Measurements from ENCODE around the gene LRRC4C. TPM values are rescaled to one million over a fixed set of nuclear protein-coding genes. Genes with fewer than 3 reads are reported as not detected.

LRRC4C gene
- total RNA-seq, 4 donors from 2014 or later = 1.5 to 2.8 (median 1.7) TPM

DNA sequence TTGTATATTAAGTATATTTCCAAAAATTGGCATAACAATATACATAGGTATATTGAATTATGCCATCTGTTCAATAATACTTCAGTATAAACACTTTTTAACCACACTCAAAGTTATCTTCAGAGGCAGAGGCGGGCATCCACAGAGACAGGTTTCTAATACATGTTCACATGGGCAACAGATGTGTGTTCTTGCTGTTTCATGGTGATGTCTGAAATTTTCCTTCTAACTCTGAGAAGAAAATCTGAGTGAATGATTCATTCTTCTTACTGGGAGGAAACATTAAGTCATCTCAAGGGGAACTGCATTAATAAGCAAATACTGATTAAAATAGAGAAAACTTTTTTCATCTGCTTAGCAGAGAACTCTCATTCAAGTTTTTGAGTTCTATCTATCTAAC is 1074.5 kb downstream of the LRRC4C start:
- Histone ChIP-seq H3K36me3 (no peaks in the 10 kb centered on the region), H3K27ac (no peak overlapping the region), H3K27me3 (no peaks in the 10 kb centered on the region), H3K4me3 (no peak overlapping the region), H3K4me1 (no peaks in the 10 kb centered on the region), H3K9me3 (no peaks in the 10 kb centered on the region)
- WGBS, 2 donors (ENCODE audit: low coverage in 1 of 2) = 75 to 77% methylated on average over 1 of the region's 1 CpG
- TF ChIP-seq POLR2AphosphoS5 (IDR thresholded peaks at IDR 0.05) (no peak), POLR2A (IDR thresholded peaks at IDR 0.05) (no peak), EP300 (IDR thresholded peaks at IDR 0.05) (no peak)
- TF ChIP-seq, protein P1, sequence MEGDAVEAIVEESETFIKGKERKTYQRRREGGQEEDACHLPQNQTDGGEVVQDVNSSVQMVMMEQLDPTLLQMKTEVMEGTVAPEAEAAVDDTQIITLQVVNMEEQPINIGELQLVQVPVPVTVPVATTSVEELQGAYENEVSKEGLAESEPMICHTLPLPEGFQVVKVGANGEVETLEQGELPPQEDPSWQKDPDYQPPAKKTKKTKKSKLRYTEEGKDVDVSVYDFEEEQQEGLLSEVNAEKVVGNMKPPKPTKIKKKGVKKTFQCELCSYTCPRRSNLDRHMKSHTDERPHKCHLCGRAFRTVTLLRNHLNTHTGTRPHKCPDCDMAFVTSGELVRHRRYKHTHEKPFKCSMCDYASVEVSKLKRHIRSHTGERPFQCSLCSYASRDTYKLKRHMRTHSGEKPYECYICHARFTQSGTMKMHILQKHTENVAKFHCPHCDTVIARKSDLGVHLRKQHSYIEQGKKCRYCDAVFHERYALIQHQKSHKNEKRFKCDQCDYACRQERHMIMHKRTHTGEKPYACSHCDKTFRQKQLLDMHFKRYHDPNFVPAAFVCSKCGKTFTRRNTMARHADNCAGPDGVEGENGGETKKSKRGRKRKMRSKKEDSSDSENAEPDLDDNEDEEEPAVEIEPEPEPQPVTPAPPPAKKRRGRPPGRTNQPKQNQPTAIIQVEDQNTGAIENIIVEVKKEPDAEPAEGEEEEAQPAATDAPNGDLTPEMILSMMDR (IDR thresholded peaks at IDR 0.05) = no peak
- ATAC-seq = no peak

DNA sequence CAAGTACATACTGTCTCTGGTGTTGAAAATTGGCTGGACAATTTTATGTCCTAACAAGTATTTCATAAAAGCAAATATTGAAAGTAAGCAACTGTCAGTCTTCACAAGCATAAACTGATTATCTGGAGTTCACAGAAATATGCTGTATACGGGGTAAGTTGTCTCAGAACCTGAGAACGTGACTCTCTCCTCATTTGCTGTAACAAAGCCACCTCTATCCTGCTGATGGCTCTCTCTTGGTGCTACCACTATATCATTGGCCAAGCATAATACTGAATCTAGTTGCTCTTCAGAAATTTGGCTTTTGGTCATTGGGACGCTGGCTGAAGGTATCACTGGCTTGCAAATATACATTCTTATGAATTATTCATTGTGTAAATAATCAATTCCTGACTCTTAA is 1078.0 kb downstream of the LRRC4C start:
- no peaks in the 10 kb centered on the region for H3K27me3 ChIP-seq
- no peaks in the 10 kb centered on the region for H3K36me3 ChIP-seq
- TF ChIP-seq POLR2A (IDR thresholded peaks at IDR 0.05) = no peak
- TF ChIP-seq, protein P1 (IDR thresholded peaks at IDR 0.05) = no peak
- no peak for TF ChIP-seq POLR2AphosphoS5 (IDR thresholded peaks at IDR 0.05)
- H3K4me1 ChIP-seq = no peaks in the 10 kb centered on the region
- no peak overlapping the region for H3K4me3 ChIP-seq
- H3K27ac ChIP-seq = no peak overlapping the region
- 83 to 89% methylated on average over 3 of the region's 3 CpGs for WGBS, 2 donors (ENCODE audit: low coverage in 1 of 2)
- no peak for ATAC-seq
- H3K9me3 ChIP-seq = no peaks in the 10 kb centered on the region

DNA sequence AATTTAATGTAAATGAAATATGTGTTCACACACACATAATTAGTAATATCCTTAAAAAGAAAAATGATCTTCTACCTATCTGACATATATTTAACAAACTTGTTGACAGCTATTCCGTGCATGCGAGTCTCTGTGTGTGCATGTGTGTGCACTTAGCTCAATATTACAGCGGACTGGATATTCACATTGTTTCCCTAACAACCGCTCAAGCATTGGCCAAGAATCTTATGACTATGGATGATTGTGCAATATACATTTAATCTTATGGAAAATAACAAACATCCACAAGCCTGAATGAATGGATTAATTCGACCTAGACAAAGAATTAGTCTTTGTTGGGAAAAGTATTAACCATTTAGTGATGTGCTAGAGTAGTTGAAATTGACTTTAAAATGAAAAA is 1078.6 kb downstream of the LRRC4C start:
- WGBS, 2 donors (ENCODE audit: low coverage in 1 of 2) = 75 to 81% methylated on average over 5 of the region's 5 CpGs
- Histone ChIP-seq H3K9me3 (no peaks in the 10 kb centered on the region), H3K36me3 (no peaks in the 10 kb centered on the region), H3K4me1 (no peaks in the 10 kb centered on the region), H3K4me3 (no peak overlapping the region), H3K27ac (no peak overlapping the region), H3K27me3 (no peaks in the 10 kb centered on the region)
- no peak for ATAC-seq
- TF ChIP-seq, protein P1 (IDR thresholded peaks at IDR 0.05) = no peak
- TF ChIP-seq EP300 (IDR thresholded peaks at IDR 0.05) = no peak
- no peak for TF ChIP-seq POLR2A (IDR thresholded peaks at IDR 0.05)
- no peak for TF ChIP-seq POLR2AphosphoS5 (IDR thresholded peaks at IDR 0.05)

DNA sequence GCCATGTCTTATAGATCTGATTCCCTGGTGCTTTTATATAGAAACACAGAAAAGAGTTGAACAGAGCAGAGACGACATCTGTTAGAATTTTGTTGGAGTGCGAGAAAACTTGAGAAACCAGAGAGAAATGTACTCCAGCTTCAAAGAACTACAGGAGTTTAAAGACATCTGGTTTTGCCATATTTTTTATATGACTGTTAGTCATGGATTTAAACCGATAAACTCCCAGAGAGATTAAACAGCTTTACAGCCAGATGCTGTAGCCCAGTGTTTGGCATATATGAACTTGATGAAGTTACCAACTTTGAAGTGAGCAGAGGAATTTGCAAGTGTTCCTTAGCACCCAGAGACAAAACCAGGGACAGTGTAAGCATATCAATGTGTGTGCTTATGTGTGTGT is 1083.1 kb downstream of the LRRC4C start:
- no peak for ATAC-seq
- TF ChIP-seq POLR2A (IDR thresholded peaks at IDR 0.05) (no peak), EP300 (IDR thresholded peaks at IDR 0.05) (no peak), POLR2AphosphoS5 (IDR thresholded peaks at IDR 0.05) (no peak)
- TF ChIP-seq, protein P1 (IDR thresholded peaks at IDR 0.05) = no peak
- Histone ChIP-seq H3K4me3 (no peak overlapping the region), H3K36me3 (no peaks in the 10 kb centered on the region), H3K27ac (no peak overlapping the region), H3K4me1 (no peaks in the 10 kb centered on the region), H3K9me3 (no peaks in the 10 kb centered on the region), H3K27me3 (no peaks in the 10 kb centered on the region)
- 44 to 50% methylated on average over 3 of the region's 3 CpGs for WGBS, 2 donors (ENCODE audit: low coverage in 1 of 2)

DNA sequence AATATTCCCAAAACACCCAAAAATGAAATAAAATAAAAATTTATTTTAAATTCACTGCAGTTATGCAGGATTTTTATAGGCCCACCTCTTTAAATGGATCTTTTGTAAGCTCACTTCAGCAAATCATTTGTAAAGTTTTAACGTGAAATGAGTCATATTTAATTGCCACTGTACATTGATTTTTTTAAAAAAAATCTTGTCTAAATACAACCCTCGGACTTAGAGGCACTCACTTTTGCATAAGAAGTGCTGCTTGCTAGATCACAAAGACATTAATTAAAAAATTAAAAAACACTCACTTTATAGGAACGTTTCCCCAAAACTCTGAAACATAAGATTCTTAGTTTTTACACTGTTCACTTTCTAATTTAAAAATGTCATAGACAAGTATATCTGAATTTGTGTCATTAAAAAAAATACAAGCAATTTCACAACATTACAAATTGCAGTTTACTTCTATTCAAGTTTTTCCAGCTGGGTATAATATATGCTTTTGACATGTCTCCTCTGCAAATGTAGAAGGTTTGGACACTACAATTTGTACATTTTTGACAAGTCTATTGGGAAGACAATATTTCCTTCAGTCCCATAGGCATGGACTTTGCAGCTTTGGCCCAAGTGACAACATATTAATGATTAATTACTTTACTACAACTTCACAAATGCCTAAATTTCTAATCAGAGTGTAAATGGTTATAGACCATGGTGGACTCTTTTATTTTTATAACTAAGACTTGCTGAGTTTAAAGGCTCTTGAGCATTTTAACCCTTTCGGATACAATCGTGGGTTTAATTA is 1088.4 kb downstream of the LRRC4C start:
- H3K36me3 ChIP-seq = no peaks in the 10 kb centered on the region
- no peaks in the 10 kb centered on the region for H3K4me1 ChIP-seq
- no peak for ATAC-seq
- H3K9me3 ChIP-seq = no peaks in the 10 kb centered on the region
- H3K27me3 ChIP-seq = no peaks in the 10 kb centered on the region
- H3K4me3 ChIP-seq = no peak overlapping the region
- TF ChIP-seq POLR2A (IDR thresholded peaks at IDR 0.05) (no peak), POLR2AphosphoS5 (IDR thresholded peaks at IDR 0.05) (no peak), EP300 (IDR thresholded peaks at IDR 0.05) (no peak)
- TF ChIP-seq, protein P1 (IDR thresholded peaks at IDR 0.05) = no peak
- no peak overlapping the region for H3K27ac ChIP-seq
- WGBS, 2 donors (ENCODE audit: low coverage in 1 of 2) = 70 to 79% methylated on average over 5 of the region's 5 CpGs

Data from gastroesophageal sphincter (tissue), 4 donors.